GM18868 (cell line): ENCODE data around the gene HOMEZ.
"Not testable (repeated sequence)": the region's sequence is repeated elsewhere in the genome, so short reads cannot be mapped to it uniquely, and the experiment has no call there.

Source experiments
- ATAC-seq: cut with Tn5 transposase; IDR thresholded peaks from one replicate; pipeline ENCODE4 v1.9.1; 2021; ENCODE audit warnings: mild to moderate bottlenecking, moderate library complexity; ENCODE audit not compliant: unreplicated experiment

Gene HOMEZ

DNA sequence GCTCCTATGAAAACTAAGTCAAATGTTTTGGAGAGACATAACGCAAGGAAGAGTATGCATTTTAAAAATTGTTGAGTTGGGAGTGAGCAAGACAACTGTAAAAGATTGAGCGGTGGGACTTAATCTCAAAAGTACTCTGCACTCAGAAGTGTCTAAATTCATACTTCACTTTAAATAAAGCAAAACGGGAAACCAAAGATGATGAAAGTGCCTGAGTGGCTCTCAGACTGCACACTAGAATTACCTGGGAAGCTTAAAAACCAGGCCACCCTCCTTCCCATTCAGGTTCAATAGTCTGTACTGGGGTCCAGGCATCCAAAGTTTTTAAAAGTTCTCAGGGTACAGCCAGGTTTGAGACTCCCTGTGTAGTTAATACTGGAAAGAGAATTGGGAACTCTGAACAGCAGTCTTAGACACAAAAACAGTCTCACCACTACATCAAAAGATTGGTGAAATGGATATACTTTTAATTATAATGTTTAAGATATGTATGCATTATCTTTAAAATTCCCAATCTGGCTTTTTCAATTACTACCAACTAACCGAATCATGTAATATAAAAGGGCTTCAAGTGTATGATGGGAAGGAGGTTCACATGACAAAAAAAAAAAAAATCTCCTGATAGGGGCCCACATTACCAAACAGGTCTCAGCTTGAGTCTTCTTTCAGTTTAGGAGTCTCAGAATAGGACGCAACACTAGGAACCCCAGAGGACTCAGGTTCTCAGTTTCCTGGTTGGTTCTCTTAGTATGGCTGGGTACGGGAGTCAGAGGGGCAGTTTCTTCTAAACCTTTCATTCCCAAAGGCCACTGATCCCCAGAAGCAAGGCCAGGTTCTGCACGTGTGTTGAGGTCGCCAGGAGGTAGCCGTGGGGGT, 1.0 kb downstream of the HOMEZ start:
- no peak for ATAC-seq

DNA sequence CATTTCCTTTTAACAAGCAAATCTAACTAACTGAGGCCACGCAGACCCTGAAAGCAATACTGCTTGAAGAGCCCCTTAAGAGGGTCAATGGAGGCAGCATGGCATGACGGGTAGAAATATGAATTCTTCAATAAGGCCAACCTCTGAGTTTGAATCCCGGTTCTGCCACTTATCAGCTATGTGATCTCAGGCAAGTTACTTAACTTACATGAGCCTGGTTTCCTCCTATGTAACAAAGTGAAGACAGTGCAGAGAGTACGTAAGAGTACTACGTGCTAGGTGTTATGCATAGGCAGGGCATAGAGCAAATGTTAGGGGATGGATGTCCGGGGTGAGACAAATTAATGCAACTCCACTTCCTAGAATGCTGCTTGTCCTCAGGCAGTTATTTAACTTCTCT, 4.7 kb downstream of the HOMEZ start:
- no peak for ATAC-seq

DNA sequence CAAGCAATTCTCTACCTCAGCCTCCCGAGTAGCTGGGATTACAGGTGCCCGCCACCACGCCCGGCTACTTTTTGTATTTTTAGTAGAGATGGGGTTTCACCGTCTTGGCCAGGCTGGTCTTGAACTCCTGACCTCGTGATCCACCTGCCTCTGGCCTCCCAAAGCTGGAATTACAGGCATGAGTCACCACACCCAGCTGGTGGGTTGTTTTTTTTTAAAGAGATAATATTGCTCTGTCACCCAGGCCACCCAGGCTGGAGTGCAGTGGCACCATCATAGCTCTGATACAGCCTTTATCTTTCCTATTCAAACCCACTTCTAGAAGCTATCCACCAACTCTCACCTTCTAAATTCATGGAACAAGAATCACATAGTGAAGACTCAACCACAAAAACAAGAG, 8.0 kb downstream of the HOMEZ start:
- not testable (repeated sequence) for ATAC-seq

GRCh38 chr14:23277189-23277588, 8.7 kb downstream of the HOMEZ start:
- ATAC-seq, result no peak

- ATAC-seq, result no peak
These were observed 10.5 kb downstream of the HOMEZ start for GRCh38 chr14:23275412-23275811.

GRCh38 chr14:23269193-23269592, 16.7 kb downstream of the HOMEZ start:
- ATAC-seq, result no peak

- not testable (repeated sequence) for ATAC-seq
These were observed 25.1 kb downstream of the HOMEZ start for GRCh38 chr14:23260849-23261248.

DNA sequence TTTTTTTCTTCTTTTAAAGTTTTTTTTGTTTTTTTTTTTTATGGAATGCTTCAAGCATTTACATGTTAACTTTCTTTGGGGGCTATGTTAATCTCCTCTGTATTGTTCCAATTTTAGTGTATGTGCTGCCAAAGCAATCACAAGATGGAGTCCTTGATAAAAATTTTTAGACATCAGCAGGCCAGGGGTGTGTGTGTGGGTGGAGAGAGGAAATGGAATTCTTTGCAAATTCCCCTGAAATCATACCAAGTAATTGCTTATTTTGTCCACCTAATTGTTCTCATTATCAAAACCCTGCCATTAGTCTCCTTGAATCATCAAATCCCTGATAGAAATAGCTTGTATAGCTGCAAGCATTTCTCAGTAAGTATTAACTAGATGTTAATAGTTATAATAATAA, 26.5 kb downstream of the HOMEZ start:
- ATAC-seq, result no peak

DNA sequence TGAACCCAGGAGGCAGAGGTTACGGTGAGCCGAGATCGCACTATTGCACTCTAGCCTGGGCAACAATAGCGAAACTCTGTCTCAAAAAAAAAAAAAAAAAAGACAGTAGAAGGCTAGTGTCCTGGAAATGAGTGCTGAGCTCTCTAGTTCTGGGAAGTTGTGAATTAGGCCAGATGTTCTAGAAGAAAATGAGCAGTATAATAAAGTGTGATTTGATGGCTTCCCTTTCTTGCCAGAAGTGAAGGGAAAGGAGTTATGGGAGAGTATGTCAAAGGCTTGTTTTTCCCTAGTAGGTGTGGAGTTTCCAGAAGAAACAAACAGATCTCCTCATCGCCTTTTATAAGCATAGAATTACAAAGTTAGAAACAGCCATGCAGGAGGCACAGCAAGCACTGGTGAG, 27.7 kb downstream of the HOMEZ start:
- no peak for ATAC-seq

DNA sequence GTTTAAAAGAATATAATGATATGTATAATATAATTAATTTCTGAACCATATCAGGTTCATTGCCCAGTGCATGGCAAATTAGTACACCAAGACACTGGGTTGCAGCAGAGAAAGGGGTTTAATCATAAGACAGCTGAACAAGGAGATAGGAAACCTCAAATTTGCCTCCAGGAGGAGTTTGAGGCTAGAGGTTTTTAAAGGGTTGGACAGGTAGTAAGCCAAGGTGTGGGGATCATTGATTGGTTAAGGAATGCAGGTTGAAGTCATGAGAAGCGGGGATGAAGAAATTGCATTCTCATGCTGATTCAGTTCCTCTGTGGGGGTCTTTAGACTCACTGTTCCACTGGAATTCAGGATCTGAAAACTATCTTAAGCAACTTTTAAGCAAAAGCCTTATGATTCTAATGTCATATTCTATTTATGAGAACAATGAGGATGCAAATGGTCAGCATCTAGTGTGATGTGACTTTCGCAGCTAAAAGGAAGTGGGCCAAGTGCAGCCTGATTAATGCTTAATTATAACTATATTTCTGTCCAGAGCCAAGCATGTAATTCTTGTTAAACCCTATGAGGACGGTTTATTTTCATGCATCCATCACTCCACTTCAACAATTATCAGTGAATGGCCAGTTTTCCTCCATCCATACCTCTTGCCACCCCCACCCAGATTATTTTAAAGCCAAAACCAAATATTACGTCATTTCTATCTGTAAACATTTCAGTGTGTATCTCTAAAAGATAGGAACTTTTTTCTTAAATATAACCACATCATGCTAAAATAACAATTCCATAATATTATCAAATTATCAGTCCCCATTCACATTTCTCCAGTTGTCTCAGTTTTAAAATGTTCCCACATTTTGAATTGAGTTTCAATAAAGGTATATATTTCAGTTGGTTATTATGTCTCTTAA, 33.3 kb downstream of the HOMEZ start:
- ATAC-seq, result no peak

DNA sequence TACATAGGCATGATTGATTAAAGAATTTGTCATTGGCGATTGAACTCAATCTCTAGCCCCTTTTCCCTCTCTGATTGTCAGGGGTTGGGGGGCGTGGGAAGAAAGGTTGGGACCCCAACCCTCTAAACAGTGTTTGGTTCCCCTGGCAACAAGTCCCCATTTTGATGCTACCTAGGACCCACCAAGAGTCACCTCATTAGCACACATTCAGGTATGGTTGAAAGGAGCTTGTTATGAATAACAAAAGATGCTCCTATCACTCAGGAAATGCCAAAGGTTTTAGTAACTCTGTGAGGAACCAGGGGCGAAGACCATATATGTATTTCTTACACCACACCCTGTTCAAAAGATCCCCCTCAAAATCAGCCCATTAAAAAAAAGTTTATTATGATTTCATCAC, 33.9 kb downstream of the HOMEZ start:
- no peak for ATAC-seq

DNA sequence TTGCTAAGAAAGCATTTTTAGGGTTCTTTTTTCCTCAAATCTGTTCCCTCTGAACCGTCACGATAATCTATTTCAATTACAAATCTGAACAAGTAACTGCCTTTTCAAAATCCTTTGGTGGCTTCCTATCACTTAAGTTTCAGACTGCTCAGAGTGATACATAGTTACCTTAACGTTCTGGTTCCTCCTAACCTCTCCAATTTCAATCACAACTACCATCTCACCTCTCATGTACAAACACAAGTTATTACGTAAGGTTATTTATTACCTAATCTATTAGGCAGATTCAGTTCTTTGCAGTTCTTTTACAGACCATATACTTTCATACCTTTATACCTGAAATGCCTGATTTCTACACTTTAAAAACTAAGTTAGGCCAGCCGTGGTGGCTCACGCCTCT, 36.1 kb downstream of the HOMEZ start:
- ATAC-seq, result no peak

DNA sequence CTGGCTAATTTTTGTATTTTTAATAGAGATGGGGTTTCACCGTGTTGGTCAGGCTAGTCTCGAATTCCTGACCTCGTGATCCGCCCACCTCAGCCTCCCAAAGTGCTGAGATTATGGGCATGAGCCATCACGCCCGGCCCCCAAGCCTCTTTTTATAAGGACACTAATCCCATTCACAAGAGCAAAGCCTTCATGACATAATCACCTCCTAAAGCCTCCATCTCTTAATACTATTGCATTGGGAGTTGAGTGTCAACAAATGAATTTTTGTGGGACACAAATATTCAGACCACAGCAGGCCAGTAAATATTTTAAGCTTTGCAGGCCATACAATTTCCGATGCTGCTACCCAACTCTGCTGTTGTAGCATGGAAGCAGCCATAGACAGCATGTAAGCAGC, 37.3 kb downstream of the HOMEZ start:
- no peak for ATAC-seq

DNA sequence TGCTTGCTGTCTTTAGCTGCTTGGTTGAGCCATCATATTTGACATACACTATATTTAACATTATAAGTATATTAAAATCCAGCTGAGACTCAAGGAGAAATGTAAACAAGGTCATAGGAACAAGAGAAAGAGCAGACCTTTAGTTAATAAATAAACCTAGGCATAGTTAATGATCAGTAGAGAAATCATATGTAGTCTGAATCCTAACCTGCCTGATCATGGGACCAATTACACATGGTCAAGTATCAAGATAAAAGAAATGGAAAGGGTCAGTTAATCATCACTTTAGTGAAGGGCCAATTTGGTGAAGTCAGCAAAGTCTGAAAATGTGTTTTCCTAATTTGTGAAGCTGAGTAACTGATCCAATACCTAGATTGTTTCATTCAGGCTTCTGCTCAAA, 40.6 kb downstream of the HOMEZ start:
- ATAC-seq, result no peak

DNA sequence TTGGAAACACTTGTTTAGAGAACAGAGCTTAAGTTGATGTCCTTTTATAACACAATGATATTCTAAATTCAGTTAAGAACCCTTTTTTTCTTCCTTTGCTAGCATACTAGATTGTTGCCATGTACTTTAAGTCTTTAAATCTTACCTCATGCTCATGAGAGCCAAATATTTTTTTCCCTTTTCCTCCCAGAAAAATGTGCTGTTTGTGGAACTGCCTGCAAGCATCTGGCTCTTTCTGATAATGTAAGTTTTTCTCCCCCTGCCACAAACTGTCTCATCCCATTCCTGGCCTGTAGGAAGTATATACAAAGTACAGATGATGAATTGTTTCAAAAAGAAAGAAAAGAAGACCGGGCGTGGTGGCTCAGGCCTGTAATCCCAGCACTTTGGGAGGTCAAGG, 42.9 kb downstream of the HOMEZ start:
- no peak for ATAC-seq

GRCh38 chr14:23242076-23242475, 43.9 kb downstream of the HOMEZ start:
- ATAC-seq, result no peak

DNA sequence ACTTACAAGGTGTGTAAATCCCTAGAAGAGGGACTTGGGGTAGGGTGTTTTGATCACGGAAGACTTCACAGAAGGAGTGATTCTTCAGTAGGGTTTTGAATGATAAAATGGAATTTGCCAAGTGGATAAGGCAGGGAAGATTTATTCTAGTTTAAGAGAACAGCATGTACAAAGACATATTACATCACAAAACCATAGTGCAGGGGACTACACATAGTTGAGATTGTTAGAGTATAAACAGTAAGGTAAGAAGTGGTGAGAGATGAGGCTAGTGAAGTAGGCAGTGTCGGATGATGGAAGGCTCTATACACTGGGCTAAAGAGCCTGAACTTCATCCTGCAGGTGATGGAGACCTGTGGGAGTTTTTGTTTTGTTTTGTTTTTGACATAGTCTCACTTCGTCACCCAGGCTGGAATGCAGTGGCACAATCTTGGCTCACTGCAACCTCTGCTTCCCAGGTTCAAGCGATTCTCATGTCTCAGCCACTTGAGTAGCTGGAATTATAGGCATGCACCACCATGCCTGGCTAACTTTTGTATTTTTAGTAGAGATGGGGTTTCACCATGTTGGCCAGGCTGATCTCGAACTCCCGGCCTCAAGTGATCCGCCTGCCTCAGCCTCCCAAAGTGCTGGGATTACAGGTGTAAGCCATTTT, 44.7 kb downstream of the HOMEZ start:
- ATAC-seq, result not testable (repeated sequence)

GRCh38 chr14:23240661-23241060, 45.3 kb downstream of the HOMEZ start:
- ATAC-seq, result no peak

DNA sequence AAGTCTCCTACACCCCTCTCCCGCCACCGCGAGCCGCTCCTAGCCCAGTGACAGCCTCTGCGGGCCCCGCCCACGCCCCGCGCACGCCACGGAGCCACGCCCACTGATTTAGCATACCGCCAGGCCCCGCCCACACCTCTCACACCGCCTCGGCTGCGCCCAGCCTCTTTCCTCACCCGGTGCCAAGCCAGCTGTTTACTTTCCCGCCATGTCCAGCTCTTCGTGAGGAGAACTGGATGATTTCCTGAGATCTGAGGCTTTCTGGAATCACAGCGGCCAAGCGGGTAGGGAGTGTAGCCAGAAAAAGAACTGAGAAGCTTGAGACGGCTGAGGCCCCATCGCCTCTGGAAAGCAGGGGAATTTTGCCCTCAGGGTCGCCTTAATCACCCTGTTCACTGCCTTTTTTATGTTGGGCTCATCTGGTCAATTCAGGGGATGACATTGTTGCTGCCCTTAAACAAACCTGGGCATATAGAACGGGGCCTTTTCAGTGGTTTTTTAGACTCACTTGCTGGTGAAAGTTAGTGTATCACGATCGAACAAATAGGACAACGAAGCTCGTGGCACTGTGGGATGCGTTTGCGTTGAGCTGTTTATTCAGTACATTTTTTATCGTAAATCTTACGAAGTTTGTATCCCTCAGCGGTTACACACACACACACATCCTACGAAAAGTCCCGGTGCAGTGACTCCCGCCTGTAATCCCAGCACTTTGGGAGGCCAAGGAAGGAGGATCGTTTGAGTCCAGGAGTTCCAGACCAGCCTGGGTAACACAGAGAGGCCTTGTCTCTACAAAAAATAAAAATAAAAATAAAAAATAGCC, 47.9 kb downstream of the HOMEZ start, which contains the start of gene RNF212B:
RNF212B (plus strand) TSS at position 165 of the 823 bp plus-strand sequence. CDS start 2,410 bp downstream, outside the sequence.
- no peak for ATAC-seq

DNA sequence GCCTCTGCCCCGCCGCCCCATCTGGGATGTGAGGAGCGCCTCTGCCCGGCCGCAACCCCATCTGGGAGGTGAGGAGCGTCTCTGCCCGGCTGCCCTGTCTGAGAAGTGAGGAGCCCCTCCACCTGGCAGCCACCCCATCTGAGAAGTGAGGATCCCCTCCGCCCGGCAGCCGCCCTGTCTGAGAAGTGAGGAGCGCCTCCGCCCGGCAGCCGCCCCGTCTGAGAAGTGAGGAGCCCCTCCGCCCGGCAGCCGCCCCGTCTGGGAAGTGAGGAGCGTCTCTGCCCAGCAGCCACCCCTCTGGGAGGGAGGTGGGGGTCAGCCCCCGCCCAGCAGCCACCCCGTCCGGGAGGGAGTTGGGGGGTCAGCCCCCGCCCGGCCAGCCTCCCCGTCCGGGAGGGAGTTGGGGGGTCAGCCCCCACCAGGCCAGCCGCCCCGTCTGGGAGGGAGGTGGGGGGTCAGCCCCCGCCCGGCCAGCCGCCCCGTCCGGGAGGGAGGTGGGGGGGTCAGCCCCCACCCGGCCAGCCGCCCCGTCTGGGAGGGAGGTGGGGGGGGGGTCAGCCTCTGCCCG, 53.6 kb downstream of the HOMEZ start:
- not testable (repeated sequence) for ATAC-seq
